Measurements from ENCODE around the gene SSNA1. TPM values are rescaled to one million over a fixed set of nuclear protein-coding genes. Genes with fewer than 3 reads are reported as not detected.
A peak's percentile ranks its signal among the peaks of the same experiment; 100 is the strongest.

Gene SSNA1
- total RNA-seq, 1 donor from 2014 or later, result 73.7 TPM

GRCh38 chr9:137164370-137165249 lies 23.9 kb upstream of the SSNA1 start:
- ATAC-seq (ENCODE audit: poor library complexity) (no peak), DNase-seq (no peak)
- intact Hi-C loops (cut with DNase I), result no loop called here

GRCh38 chr9:137165250-137165836 lies 23.1 kb upstream of the SSNA1 start:
- ATAC-seq (ENCODE audit: poor library complexity), result no peak
- DNase-seq, result no peak
- intact Hi-C loops (cut with DNase I), result no loop called here

- intact Hi-C loops (cut with DNase I), result no loop called here
Observed at GRCh38 chr9:137166380-137167229, 21.9 kb upstream of the SSNA1 start.

GRCh38 chr9:137167277-137167746 lies 21.2 kb upstream of the SSNA1 start:
- ATAC-seq (ENCODE audit: poor library complexity) (no peak), DNase-seq (no peak)
- intact Hi-C loops (cut with DNase I), result no loop called here

More at GRCh38 chr9:137166380-137167229, 21.9 kb upstream of the SSNA1 start:
- no peak for DNase-seq
- ATAC-seq (ENCODE audit: poor library complexity), result no peak

- intact Hi-C loops (cut with DNase I), result no loop called here
- DNase-seq, result no peak
- peak; percentile 8 for ATAC-seq (ENCODE audit: poor library complexity)
Observed at GRCh38 chr9:137167747-137168572, 20.5 kb upstream of the SSNA1 start.

- intact Hi-C loops (cut with DNase I), result no loop called here
- peak; percentile 19 for ATAC-seq (ENCODE audit: poor library complexity)
- DNase-seq, result no peak
Observed at GRCh38 chr9:137168573-137168903, 19.9 kb upstream of the SSNA1 start.

GRCh38 chr9:137168904-137169856 lies 19.3 kb upstream of the SSNA1 start:
- intact Hi-C loops (cut with DNase I), result no loop called here
- DNase-seq, result no peak
- peak; percentile 64 for ATAC-seq (ENCODE audit: poor library complexity)

- DNase-seq (no peak), ATAC-seq (ENCODE audit: poor library complexity) (no peak)
- intact Hi-C loops (cut with DNase I), result no loop called here
Observed at GRCh38 chr9:137169896-137170358, 18.5 kb upstream of the SSNA1 start, which contains the start of gene LRRC26. TSS of gene LRRC26 (minus strand) at chr9:137170051. CDS start at chr9:137169943, 108 bp downstream.

- no peak for ATAC-seq (ENCODE audit: poor library complexity)
- no peak for DNase-seq
- intact Hi-C loops (cut with DNase I), result no loop called here
Observed at GRCh38 chr9:137170486-137171148, 17.9 kb upstream of the SSNA1 start.

GRCh38 chr9:137171149-137171900 lies 17.2 kb upstream of the SSNA1 start:
- ATAC-seq (ENCODE audit: poor library complexity), result no peak
- DNase-seq, result no peak
- intact Hi-C loops (cut with DNase I), result no loop called here

GRCh38 chr9:137172901-137173795 lies 15.3 kb upstream of the SSNA1 start:
- no peak for ATAC-seq (ENCODE audit: poor library complexity)
- intact Hi-C loops (cut with DNase I), result no loop called here
- DNase-seq, result no peak

GRCh38 chr9:137173796-137174664 lies 14.4 kb upstream of the SSNA1 start:
- intact Hi-C loops (cut with DNase I), result no loop called here

GRCh38 chr9:137174722-137175293 lies 13.7 kb upstream of the SSNA1 start:
- ATAC-seq (ENCODE audit: poor library complexity) (no peak), DNase-seq (no peak)
- intact Hi-C loops (cut with DNase I), result no loop called here

More at GRCh38 chr9:137173796-137174664, 14.4 kb upstream of the SSNA1 start:
- ATAC-seq (ENCODE audit: poor library complexity), result no peak
- DNase-seq, result no peak

Data from Right ventricle myocardium superior (tissue), 1 donor.